GM04503 (cell line): ENCODE data around the gene NAB1.
"Not testable (repeated sequence)": the region's sequence is repeated elsewhere in the genome, so short reads cannot be mapped to it uniquely, and the experiment has no call there.

Source experiments
- DNase-seq: peaks from one replicate; pipeline ENCODE4 v3.0.0-alpha.2; 2012; ENCODE audit warnings: low read depth

Gene NAB1

GRCh38 chr2:190649035-190649797 is at the start of gene NAB1:
NAB1 (plus strand) TSS chr2:190649083; CDS start chr2:190659177, 10,094 bp downstream.
- no peak for DNase-seq

DNA sequence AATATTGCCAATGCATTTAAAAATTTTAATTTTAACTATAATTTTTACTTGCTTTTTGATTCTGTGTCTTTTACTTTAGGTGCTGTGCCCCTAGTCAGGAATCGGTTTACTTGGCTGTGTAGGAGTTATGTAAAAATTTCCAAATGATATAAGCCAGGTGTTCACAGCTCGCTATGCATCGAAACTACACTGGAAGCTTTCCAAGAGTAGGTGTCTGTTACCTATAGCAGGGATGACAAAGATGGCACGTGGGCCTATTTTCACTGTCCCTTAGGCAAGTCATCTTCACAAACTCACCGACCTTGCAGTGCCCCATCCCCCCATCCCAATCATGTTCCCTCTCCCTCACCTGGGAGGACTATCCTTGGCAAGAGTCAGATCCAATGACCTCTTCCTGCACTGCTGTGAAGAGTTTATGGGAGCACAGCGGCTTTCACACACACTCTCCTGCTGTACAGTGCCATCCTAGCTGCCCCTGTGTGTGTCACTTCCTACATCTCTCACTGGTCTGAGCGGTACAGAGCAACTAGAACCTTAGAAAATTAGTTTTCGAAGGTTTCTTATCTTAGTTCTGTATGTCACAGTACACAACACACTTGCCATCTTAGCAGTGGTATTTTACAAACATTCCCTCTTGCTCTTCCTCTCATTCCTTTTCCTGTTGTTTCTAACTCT is 49.2 kb upstream of the NAB1 start:
- DNase-seq: no peak

GRCh38 chr2:190600293-190601103 is 48.4 kb upstream of the NAB1 start:
- no peak for DNase-seq

- no peak for DNase-seq
These were observed 45.5 kb upstream of the NAB1 start for GRCh38 chr2:190603374-190603773.

GRCh38 chr2:190607014-190607597 is 41.8 kb upstream of the NAB1 start:
- peak; percentile 21 for DNase-seq

GRCh38 chr2:190607657-190608357 is 41.1 kb upstream of the NAB1 start:
- DNase-seq: no peak

GRCh38 chr2:190608863-190609262 is 40.0 kb upstream of the NAB1 start:
- DNase-seq: not testable (repeated sequence)

- not testable (repeated sequence) for DNase-seq
These were observed 39.5 kb upstream of the NAB1 start for GRCh38 chr2:190609397-190609796.

DNA sequence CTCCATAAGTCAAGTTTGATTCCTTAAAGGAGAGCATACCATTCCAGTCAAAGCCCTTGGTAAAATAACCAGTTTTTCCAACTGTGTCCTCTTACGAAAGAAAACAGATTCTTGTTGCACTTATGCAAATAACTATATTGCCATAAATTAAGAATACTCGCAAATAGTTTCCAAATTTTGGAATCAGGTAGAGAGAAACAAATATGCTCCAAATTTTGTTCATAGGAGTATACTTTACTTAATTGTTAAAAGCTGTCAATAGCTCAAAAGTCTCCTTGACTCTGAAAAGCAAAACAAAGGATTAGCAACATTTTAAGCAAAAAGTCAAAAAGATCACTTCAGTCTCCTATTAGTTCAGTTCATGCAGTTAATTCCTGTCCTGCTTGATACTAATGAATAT is 38.4 kb upstream of the NAB1 start:
- not testable (repeated sequence) for DNase-seq

GRCh38 chr2:190615555-190616200 is 33.2 kb upstream of the NAB1 start:
- no peak for DNase-seq

DNA sequence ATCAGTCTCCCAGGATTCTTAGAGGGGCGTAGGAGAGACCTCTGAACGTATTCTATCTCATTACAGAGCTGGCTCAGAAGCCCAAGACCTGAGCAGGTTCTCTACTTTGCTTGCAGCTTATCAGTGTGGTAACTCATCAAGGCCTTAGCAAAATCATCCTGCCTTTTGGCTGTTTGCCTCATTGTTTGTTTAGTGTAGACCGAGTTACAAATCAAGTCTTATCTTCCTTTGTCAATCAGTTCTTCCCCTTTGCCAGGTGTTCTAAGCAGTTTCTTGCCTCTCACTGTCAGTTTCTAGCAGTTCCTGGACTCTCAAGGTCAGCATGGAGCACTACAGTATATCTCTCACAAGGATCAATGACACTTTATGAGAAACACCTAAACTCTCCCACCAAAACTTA is 30.9 kb upstream of the NAB1 start:
- no peak for DNase-seq

GRCh38 chr2:190625691-190626090 is 23.2 kb upstream of the NAB1 start:
- DNase-seq: no peak

GRCh38 chr2:190626641-190627210 is 22.2 kb upstream of the NAB1 start:
- no peak for DNase-seq

DNA sequence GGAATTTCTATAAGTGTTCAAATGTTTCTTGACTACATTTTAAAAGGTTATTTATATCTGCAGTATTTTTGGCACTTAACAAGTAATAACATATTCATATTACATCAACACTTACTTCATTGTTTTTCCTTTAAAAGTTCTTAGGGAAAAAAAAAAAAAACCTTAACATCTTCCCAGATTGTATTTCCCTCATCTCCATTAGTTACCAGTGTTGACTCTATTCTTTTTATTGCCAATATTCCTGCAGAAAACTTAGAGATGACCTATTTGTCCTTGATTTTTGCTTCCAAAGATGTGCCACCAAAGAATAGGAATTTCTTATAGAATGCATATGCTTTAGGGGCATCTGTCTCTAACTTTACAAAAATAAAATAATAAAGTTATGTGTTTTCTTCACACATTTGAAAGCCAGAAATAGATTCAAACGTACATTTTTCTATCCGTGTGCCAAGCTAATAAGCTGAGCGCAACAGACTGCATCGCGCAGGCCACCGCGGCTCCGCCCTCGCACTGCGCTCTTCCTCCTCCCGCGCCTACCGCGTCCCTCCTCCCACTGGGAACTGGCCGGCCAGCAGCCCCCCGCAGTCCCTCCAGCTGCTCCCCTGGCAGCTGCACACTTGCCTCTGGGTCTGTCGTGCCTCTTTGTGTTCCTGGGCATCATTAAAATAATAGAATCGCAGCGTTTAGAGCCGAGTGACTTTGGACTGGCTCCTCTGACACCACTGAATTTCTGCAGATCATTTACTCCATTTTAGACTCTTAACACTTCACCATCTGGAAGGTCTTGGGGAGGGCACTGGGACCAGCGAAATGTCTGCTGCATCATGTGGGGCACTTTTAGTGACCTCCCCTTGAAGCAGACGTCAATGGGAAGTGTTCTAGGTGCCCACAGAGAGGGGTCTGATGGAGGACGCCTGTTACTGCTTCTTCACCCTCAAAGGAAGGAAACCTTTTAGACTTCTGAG is 21.2 kb upstream of the NAB1 start:
- no peak for DNase-seq

DNA sequence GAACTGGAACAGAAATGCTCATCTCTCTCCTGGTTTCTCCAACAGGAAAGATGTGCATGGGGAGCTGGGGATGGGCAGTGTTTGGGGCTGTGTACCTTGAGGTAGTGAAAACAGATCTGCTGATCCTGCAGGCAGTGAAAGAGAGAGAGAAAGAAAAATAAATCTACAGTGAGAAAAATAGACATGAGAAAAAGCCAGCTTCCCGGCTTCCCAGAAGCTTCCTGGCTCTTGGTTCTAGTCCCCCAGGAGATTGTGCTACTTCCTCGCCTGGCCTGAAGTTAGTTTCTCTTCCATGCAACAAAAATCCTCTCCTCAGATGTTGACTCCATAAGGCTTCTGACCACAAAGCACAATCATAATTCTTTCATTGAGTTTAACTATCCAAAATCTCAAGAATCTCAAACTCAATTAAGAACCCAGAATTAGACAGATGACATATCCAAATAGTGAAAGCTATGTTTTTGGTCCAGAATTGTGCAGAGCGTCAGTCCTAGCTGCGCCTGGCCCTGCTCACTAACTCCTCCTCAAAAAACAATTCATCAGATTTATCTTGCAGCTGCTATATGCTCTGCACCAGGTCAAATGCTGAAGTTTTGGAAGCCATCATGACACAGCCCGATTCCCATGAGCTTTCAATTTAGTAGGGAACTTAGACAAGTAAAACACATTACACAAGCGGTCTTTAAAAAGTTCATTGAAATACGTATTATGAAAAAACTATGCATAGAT is 20.1 kb upstream of the NAB1 start:
- DNase-seq: no peak

DNA sequence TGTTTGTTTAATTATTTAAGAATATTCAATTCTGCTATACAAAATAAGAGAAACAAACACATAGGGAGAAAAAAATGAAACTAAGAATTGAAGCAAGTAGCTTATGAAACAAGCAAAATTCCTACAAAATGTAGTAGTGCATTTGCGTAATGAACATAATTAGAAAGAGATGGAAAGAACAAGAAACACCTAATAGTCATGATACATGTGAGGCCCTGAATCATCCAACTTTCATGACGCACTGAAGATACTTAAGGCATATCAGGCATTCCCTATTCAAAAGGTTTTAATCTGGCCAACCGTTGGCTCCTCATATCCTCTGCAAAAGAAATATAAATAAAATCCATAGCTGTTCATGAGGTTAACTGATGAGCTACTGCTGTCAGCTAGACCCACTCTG is 14.5 kb upstream of the NAB1 start:
- no peak for DNase-seq

DNA sequence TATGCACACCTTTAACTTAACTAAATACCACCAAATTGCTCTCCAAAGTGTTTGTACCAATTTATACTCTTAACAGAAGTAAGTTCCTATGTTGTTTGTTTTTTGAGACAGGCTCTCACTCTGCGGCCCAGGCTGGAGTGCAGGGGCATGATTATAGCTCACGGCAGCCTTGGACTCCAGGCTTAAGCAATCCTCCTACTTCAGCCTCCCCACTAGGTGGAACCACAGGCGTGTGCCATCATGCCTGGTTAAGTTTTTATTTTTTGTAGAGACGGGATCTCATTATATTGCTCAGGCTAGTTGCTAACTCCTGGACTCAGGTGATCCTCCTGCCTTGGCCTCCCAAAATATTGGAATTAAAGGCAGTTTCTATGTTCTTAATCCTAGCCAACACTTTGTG is 13.1 kb upstream of the NAB1 start:
- no peak for DNase-seq

GRCh38 chr2:190636361-190636760 is 12.5 kb upstream of the NAB1 start:
- DNase-seq: no peak

- DNase-seq: peak; percentile 51
These were observed 11.6 kb upstream of the NAB1 start for GRCh38 chr2:190637281-190637734.
